NCI-H2029 treated with DMSO at 0.1 percent for 48 hours (cell line): ENCODE measurements around the gene PLEKHA6.

Experiments used
- DNase-seq: peaks from one replicate; lab custom pipeline; 2025; lab: John Stamatoyannopoulos, UW

The PLEKHA6 gene

GRCh38 chr1:204359474-204360255 is at the start of gene PLEKHA6:
PLEKHA6 (minus strand) TSS chr1:204359929; CDS start chr1:204273727, 86,202 bp downstream.
- DNase-seq = no peak

GRCh38 chr1:204409123-204409522 is 49.4 kb upstream of the PLEKHA6 start:
- DNase-seq = no peak

- no peak for DNase-seq
These were observed 48.9 kb upstream of the PLEKHA6 start for GRCh38 chr1:204408602-204409001.

- DNase-seq = peak; percentile 24
These were observed 48.4 kb upstream of the PLEKHA6 start for GRCh38 chr1:204408074-204408507.

- DNase-seq = no peak
These were observed 47.7 kb upstream of the PLEKHA6 start for GRCh38 chr1:204407295-204407971.

- no peak for DNase-seq
These were observed 46.9 kb upstream of the PLEKHA6 start for GRCh38 chr1:204406621-204407020.

- DNase-seq = no peak
These were observed 46.3 kb upstream of the PLEKHA6 start for GRCh38 chr1:204405988-204406387.

- no peak for DNase-seq
These were observed 44.9 kb upstream of the PLEKHA6 start for GRCh38 chr1:204404629-204405028.

GRCh38 chr1:204402391-204402790 is 42.7 kb upstream of the PLEKHA6 start:
- no peak for DNase-seq

GRCh38 chr1:204401730-204402129 is 42.0 kb upstream of the PLEKHA6 start:
- DNase-seq = no peak

- DNase-seq = no peak
These were observed 41.3 kb upstream of the PLEKHA6 start for GRCh38 chr1:204400882-204401510.

GRCh38 chr1:204398197-204399125 is 38.7 kb upstream of the PLEKHA6 start:
- peak; percentile 87 for DNase-seq

GRCh38 chr1:204396015-204396583 is 36.4 kb upstream of the PLEKHA6 start:
- DNase-seq = no peak

- DNase-seq = no peak
These were observed 31.9 kb upstream of the PLEKHA6 start for GRCh38 chr1:204391629-204392028.

- no peak for DNase-seq
These were observed 31.2 kb upstream of the PLEKHA6 start for GRCh38 chr1:204390751-204391466.

GRCh38 chr1:204385727-204386126 is 26.0 kb upstream of the PLEKHA6 start:
- DNase-seq = no peak

GRCh38 chr1:204384636-204385352 is 25.1 kb upstream of the PLEKHA6 start:
- DNase-seq = no peak

GRCh38 chr1:204383163-204383904 is 23.6 kb upstream of the PLEKHA6 start:
- no peak for DNase-seq

- DNase-seq = no peak
These were observed 23.0 kb upstream of the PLEKHA6 start for GRCh38 chr1:204382714-204383083.
